GM19397 (cell line): ENCODE results near the gene C3orf33.

Experiments used
- ATAC-seq: cut with Tn5 transposase; IDR thresholded peaks from one replicate; pipeline ENCODE4 v1.9.1; 2021; ENCODE audit warnings: mild to moderate bottlenecking, moderate library complexity; ENCODE audit not compliant: unreplicated experiment

C3orf33 gene

GRCh38 chr3:155743606-155744005, 62.5 kb downstream of the C3orf33 start:
- no peak for ATAC-seq

DNA sequence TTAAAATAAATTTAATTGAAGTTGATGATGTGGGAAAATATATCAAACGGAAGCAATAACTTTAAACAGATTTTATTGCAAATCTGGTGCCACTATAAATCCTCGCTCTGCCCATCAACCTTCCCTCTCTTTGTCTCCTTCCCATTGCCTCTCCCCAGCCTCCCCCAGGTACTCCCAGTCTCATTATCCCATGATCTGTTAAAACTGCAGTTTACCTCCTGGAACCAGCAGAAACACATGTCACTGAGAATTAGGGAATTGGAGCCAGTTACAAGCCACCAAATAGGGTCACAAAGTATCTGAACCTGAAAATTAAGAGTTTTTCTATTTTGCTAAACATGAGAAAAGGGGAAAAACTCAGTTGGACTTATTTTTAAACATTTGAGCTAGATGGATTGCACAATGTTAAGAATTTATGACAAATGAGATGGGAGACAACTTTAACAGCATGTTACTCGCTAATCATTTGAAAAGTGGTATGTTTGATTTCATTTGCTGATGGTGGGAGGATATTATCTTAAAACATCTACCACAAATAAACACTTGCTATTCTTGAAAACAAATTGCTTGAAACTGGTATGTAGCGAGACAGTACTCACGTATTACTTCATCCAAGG, 63.6 kb downstream of the C3orf33 start:
- ATAC-seq, result no peak

DNA sequence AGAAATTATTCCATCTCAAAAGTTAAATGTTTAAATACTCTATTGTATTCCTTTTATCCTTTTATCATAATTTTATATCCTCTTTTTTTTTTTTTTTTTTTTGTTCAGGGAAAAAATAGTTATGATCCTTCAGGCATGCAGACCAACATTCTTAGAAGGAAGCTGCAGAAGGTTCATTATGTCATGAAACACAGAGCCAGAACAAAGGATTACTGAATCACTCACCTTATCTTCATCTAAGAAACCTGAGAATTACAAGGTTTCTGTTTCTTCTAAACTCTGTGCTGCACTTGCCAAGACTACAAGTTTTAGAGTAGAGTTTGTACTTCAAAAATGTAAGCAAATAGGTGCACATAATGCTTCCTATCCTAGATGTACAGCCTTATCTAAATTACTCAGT, 64.5 kb downstream of the C3orf33 start:
- ATAC-seq, result no peak

- no peak for ATAC-seq
These were observed 65.0 kb downstream of the C3orf33 start for GRCh38 chr3:155741101-155741500.

- no peak for ATAC-seq
These were observed 66.9 kb downstream of the C3orf33 start for GRCh38 chr3:155739154-155739553.

GRCh38 chr3:155738580-155739076, 67.5 kb downstream of the C3orf33 start:
- ATAC-seq, result no peak

- ATAC-seq, result peak; percentile 93
These were observed 68.1 kb downstream of the C3orf33 start for GRCh38 chr3:155737844-155738460.

DNA sequence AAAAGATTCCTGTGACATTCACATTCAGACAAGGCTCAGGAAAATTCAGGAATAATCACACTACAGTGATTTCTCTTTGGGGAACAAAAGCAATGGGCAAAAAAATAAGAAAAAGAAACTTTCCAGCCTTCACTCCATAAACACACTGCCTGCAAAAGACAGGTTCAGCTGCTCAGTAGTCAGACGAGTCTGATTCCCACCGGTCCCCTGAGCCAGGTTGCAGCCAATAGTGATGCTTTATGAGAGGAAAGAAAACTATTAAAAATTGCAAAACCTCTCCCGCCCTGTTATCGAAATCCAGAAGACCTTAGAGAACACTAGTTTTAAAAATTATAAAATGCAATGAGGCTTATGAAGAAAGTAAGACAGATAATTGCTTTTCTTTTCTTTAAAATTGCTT, 69.7 kb downstream of the C3orf33 start:
- no peak for ATAC-seq

DNA sequence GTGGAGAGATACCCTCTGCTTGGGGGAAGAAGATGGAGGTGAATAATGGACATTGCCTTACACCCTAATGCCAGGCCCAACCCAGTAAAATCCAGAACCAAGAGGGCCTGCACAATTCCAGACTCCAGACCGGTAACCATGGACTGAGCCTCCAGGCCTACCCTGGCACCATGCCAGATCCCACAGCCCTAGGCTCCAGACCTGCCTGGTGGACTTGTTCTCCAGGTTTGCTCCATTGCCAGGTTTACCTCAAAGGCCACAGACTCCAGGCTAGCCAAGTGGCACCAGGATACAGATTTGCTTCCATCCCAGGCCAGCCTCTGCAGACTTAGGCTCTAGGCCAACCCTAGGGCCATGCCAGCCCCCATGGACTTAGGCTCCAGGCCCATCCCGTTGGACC, 75.2 kb downstream of the C3orf33 start:
- no peak for ATAC-seq

DNA sequence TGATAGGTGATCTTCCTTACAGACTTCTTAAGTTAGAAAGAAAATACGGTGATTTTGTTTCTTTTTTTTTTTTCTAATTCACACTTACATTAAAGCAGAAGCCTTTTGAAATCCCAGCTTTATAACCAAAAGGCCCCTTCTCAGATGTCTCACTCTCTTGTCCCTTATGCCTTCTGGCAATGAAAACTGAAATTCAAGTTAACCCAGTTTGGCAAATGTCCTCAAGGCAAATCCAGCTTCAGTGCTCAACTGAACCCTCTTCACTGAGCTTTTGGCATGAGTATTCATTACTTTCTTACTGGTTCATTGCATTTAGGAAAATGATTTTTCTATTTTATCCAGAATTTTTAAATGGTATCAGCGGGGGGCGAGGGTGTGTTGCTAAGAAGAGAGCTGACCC, 78.2 kb downstream of the C3orf33 start:
- ATAC-seq, result no peak

GRCh38 chr3:155714295-155714718, 91.8 kb downstream of the C3orf33 start:
- no peak for ATAC-seq
